Measurements from ENCODE around the gene OR10W1.

DNA sequence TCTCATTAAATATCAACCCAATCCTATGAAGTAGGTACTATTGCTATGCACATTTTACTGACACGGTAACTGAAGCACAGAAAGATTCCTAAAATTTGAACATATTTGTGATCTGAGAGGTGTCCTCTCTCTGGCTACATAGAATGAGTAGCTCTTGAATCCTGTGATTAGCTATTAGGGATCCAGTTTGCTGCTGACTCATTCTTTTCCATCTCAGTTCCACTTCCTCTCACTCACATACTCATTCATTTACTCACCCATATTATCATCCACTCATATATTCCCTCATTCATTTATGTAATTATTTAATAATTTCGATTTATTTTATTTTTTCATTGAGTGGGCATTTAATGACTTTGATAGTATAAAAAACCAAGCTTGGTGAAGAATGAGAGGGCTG is 48.1 kb upstream of the OR10W1 start:
- TF ChIP-seq, protein P1, sequence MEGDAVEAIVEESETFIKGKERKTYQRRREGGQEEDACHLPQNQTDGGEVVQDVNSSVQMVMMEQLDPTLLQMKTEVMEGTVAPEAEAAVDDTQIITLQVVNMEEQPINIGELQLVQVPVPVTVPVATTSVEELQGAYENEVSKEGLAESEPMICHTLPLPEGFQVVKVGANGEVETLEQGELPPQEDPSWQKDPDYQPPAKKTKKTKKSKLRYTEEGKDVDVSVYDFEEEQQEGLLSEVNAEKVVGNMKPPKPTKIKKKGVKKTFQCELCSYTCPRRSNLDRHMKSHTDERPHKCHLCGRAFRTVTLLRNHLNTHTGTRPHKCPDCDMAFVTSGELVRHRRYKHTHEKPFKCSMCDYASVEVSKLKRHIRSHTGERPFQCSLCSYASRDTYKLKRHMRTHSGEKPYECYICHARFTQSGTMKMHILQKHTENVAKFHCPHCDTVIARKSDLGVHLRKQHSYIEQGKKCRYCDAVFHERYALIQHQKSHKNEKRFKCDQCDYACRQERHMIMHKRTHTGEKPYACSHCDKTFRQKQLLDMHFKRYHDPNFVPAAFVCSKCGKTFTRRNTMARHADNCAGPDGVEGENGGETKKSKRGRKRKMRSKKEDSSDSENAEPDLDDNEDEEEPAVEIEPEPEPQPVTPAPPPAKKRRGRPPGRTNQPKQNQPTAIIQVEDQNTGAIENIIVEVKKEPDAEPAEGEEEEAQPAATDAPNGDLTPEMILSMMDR (IDR thresholded peaks at IDR 0.05) = no peak
- TF ChIP-seq POLR2A (IDR thresholded peaks at IDR 0.05) = no peak
- TF ChIP-seq EP300 (IDR thresholded peaks at IDR 0.05) = no peak
